ENCODE measurements around the gene PPARG.
A peak's percentile ranks its signal among the peaks of the same experiment; 100 is the strongest.
"Not testable (repeated sequence)": the region's sequence is repeated elsewhere in the genome, so short reads cannot be mapped to it uniquely, and the experiment has no call there.

The PPARG gene

DNA sequence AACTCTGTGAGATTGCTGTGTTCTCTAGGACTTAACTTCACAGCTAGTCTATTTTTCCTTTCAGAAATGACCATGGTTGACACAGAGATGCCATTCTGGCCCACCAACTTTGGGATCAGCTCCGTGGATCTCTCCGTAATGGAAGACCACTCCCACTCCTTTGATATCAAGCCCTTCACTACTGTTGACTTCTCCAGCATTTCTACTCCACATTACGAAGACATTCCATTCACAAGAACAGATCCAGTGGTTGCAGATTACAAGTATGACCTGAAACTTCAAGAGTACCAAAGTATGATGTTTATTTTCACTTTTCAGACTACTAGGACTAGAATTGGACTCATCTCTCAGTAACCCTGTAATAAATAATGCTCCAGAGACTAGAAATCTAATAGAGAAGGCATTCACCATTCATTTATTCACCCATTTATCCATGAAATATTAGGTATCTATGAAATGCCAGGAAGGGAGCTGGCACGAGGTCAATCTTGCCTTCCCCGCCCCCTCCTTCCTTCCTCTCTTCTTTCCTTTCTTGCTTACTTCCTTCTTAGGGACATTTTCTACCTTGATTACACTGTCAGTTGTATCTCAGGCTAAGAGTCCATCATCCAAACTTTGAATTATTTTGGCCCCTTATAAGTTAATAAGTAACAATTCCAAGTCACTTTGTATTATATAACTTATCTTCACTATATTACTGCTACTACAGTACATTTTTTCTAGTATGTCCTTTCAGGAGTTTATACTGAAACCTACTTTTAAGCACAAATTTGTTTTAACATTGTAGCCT lies 91.0 kb downstream of the PPARG start:
- DNase-seq (ENCODE audit: low spot score): no peak

DNA sequence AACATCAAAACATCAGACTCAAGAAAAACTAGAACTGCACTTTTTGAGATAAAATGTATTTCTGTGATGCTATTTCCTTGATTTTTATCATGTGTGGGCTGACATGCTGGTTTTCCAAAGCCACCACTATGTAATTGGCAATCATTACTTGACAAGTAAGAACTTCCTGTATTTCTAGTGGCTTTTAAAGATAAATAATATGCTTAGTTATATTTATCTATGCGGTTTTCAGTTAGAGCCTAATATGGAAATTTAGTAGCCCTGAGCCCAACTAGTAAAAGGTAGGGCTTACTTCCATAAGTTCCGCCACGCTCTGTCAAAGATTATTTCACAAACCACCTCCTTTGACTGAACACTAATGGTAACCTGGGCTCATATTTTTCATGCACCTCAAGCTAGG lies 91.6 kb downstream of the PPARG start:
- no peak for DNase-seq (ENCODE audit: low spot score)

DNA sequence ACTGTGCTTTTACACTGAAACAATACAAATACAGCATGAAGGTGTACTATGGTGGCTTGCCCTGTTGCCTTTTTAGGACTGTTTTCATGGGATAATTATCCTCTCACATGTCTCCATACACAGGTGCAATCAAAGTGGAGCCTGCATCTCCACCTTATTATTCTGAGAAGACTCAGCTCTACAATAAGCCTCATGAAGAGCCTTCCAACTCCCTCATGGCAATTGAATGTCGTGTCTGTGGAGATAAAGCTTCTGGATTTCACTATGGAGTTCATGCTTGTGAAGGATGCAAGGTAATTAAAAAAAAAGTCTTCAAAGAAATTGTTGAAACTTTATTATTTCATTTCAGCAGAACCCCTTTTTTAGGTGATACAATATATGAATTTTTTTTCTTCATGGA lies 92.3 kb downstream of the PPARG start:
- DNase-seq (ENCODE audit: low spot score): no peak

DNA sequence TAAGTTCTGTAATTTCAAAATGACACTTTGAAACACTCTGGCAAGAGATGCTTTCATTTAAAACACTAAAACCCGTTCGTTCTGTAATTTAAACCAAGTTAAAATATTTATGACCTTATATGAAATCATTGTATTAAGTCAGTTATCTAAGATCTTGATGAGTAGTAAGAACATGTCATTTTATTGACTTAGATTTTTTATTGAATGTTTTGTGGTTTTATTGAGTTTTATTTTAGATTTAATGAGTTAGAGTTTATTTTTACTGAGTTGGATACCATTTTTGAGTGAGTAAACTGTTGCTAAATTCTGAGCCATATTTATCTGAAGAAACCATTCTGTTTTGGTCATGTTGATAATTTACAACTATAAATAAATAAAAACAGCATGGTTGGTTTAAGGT lies 94.3 kb downstream of the PPARG start:
- DNase-seq (ENCODE audit: low spot score): no peak

DNA sequence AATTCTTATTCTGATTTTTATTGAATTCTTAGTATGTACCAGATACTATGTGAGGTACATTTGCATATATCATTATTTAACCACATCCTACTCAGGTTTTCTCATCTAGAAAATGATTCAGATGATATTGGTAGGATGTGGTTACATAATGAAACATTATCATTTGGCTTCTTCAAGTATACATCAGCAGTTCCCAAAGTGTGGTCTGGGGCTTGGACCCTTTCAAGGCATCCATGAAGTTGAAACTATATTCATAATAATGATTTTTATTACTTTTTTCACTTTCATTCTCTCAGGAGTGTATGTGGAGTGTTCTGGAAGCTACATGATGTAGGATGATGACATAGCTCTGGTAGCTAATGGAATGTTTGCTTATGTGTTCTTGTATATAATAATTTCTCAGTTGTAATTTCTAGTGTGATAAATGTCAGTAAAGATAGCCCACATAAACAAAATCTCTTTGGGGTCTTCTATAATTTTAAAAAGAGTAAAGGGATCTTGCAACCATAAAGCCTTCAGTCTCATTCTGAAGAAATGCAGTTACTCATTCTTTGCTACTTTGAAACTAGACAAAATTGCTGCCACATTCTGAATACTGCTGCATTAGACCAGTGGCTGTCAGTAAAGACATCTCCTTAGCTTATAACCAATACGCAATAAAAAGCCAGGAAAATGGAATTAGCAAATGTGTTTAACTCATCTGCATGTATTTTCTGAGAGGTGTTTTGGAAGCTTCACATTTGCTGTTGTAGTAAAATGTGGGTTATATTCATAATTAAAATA lies 95.8 kb downstream of the PPARG start:
- no peak for DNase-seq (ENCODE audit: low spot score)

DNA sequence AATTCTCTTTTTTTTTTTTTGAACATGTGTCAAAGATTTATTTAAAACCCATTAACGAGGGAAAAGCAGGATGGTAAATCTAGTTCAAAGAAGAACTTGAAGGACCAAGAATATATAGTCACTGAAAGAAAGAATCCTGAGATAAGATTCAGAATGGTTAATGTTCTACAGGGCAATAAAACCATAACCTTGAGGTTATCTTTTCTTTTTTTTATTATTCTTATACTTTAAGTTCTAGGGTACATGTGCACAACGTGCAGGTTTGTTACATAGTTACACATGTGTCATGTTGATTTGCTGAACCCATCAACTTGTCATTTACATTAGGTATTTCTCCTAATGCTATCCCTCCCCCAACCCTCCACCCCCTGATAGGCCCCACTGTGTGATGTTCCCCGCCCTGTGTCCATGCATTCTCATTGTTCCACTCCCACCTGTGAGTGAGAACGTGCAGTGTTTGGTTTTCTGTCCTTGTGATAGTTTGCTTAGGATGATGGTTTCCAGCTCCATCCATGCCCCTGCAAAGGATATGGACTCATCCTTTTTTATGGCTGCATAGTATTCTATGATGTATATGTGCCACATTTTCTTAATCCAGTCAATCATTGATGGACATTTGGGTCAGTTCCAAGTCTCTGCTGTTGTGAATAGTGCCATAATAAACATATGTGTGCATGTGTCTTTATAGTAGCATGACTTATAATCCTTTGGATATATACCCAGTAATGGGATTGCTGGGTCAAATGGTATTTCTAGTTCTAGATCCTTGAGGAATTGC lies 97.8 kb downstream of the PPARG start:
- not testable (repeated sequence) for DNase-seq (ENCODE audit: low spot score)

DNA sequence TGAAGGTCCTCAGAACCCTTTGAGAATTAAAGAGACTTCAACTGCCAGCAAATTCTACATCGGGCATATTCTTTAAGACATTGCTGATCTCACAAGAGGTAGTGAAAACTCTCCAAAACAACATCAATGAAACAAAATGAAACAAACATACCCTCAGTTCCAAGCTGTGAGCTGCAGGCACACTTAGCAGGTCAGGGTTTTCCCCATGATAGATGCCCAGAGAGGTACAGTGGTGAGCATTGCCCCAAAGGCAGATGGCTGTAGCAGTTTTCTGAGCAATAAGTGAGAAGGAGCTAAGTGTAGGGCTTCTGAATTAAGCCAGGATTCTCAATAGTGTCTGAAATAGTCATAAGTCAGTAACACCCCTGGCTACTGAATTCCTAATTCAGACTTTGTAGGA lies 99.3 kb downstream of the PPARG start:
- DNase-seq (ENCODE audit: low spot score): no peak

DNA sequence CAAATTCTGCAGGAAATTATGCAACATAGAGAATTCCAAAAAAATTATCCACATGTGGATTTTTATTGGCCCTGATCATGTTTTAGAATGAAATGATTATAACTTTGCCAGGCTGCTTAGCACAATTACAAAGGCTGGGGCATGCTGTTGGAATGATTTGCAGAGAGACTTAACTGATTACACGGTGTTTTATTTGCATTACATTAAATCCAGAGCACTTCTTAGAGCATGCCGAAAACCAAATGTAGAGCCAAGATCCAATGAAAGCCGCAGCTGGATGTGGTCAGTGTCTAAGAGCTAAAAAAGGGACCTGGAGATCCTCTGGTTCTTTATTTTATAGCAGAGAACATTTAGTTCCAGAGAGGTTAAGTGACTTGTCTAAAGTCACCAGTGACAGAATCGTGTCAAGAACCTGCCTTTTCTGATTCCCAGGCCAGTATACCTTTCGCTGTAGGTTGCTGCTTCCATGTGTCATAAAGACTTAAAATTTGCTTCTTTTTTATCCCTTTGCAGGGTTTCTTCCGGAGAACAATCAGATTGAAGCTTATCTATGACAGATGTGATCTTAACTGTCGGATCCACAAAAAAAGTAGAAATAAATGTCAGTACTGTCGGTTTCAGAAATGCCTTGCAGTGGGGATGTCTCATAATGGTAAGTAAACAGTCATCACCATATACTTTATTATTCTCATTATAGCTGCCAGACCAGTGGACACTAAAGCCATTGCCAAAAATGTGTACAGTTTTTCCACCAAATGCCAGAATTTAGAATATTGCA lies 103.4 kb downstream of the PPARG start:
- DNase-seq (ENCODE audit: low spot score): no peak

DNA sequence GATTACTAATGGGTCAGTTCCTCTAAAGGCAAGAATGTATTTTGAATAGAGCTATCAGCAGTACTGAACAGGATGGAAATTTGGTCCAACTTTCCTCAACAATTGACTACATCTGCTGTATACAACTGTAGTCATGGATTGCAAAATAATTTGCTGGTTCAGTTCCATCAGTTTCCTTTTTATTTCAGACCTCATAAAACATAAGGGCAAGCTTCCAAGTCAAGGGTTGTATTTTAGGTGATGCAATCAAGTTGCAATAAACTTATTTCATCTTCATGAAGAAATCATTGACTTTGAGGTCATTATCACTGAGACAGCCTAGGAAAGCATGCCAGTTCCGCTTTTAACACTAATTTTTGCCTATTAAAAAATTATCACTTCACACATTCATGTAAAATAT lies 105.0 kb downstream of the PPARG start:
- peak; percentile 38 for DNase-seq (ENCODE audit: low spot score)

DNA sequence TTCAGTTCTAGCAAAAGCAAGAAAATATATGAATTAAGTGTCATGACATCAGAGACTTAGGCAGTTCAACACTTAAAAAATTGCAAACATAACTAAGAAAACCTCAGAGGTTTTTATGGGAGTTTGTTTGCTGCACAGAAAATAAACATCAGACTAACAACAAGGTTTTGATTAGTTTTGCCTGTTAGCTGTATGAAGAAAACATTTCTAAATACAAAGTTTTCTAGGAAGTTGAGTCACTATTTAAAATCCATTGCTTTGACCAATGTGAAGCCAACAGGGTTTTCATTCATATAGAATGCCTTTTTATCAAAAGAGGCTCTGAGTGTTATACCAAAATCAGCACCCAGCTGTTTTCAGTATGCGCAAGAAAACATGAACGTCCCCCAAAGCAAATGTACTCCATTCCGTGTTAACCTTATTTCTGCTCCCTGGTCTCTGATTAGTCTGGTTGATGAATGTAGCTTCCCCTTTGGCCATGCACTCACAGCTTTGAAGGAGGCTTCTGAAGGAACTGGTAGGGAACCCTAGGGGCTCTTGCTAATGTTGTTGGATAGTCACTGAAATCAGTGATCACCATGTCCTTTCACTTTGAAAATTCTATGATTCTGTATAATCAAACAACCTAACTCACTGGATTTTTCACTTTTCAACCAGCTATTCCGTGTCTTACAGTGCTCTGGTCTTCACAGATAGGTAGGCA lies 105.8 kb downstream of the PPARG start:
- no peak for DNase-seq (ENCODE audit: low spot score)

DNA sequence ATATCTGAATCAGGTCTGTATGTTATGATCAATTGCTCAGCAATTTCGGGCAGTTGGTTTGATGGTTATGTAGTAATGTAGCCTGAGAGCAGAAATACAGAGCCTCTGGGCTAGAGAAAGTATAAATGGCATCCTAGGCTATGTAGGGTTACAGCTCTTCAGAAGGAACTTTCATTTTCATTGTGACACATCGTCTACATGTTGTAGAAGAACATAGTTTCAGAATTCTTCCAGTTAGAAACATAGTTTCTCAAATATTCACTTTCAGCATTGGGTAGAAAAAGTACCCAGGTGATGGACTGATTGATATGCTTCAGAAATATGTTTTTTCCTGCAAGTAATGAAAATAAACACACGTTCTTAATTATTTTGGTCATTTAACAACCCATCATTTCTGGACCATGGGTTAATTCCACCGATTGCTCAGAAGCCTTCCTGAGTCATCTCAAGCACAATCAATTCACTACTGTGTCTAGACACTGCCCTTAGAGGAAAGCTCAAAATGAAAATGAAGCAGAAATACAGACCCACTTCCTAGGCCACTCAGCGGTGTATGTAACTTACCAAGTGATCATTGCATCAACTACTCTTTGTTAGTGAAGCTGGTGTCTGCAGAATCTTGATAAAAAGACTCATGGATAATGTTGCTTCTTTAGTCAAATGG lies 106.6 kb downstream of the PPARG start:
- no peak for DNase-seq (ENCODE audit: low spot score)

DNA sequence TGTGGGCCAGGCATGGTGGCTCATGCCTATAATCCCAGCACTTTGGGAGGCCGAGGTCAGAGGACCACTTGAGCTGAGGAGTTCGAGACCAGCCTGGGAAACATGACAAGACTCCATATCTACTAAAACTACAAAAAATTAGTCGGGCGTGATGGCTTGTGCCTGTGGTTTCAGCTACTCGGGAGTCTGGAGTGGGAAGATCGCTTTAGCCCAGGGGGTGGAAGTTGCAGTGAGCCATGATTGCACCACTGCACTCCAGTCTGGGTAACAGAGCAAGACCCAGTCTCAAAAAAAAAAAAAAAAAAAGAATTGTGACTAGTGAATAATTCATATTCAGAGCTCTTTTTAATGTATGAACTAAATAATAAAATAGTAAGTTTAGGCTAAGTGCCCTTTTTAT lies 107.6 kb downstream of the PPARG start:
- no peak for DNase-seq (ENCODE audit: low spot score)

DNA sequence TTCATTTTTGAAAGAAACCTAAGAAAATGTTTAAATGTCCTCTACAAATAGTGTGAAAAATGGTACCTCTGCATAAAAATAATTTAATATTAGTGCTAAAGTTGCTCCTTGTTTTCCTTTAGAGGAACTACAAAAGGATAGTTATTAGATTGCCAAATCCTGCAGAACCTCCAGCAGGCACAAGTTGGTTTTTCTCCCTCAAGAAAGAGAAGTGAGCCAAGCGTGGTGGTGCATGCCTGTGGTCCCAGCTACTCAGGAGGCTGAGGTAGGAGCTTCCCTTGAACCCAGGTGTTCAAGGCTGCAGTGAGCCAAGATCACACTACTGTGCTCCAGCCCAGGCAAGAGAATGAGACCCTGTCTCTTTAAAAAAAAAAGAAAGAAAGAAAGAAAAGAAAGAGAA lies 110.4 kb downstream of the PPARG start:
- DNase-seq (ENCODE audit: low spot score): no peak

DNA sequence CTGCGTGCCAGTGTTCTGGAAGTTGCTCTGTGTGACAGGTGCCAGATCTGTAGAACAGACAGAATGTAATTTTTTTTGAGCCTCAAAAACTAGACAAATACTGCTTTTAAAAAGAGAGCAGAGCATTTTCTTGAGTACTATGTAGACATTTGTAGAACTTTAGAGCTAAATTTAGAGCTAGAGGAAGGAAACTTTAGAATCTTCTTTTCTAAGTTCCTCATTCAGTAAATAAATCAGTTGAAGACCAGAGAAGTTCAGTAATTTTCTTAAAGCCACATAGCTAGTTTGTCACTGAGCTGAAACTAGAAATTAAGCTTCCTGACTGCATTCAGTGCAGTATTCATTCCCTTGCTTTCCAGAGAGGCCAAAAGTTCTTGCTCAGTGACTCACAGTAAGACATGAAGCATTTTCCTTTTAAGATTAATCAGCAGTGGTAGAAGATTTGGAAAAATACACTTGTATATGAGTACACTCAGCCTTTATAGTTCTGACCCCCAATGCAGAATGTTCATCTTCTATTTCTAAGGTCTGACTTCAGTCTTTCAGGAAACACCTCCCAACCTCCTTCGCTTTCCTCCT lies 111.8 kb downstream of the PPARG start:
- DNase-seq (ENCODE audit: low spot score): peak; percentile 53

DNA sequence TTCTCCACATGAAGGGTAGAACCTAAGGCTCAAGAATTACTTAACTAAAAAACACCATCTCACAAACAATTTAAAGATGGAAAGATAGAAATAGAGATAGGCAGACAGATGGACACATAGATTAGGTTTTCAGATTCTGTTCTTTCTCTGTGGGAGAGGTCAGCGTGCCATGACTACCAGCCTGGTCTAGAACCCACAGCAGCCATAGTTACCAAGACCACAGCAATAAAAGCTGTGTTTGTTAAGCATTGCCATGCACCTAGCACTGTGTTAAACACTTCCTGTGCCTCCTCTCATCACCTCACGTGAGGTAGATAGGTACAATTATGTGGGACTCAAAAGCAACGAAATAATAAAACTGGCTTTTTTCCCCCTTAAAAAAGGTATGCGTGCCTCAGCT lies 112.3 kb downstream of the PPARG start:
- DNase-seq (ENCODE audit: low spot score): no peak

DNA sequence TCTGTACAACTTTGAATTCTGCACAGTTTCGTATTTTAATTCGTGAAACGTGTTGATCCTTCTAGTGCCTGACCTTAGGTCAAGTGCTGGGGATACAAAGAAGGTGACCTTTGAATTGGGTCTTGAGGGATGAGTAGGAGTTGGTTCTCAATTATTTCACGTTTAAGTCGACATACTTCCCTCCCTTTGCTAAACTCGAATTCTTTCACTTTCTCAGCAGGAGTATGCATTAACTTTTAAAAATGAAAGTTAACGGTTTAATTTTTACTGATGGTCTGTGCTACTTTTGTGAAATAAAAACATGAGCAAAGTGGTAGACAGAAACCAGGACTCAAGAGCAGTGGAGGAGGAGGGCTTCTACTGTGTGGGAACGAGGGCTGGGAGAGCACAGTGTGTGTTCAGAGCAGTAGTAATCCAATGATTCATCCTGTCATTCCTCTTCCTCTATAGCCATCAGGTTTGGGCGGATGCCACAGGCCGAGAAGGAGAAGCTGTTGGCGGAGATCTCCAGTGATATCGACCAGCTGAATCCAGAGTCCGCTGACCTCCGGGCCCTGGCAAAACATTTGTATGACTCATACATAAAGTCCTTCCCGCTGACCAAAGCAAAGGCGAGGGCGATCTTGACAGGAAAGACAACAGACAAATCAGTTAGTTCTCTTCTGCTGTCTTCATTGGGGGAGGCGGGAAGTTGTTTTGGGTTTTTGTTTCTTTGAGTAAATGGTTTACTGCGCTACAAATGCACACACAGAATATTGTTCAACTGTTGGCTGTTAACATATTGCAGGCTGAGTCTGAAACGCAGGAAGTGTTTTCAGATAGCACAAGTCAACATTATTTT lies 116.8 kb downstream of the PPARG start:
- no peak for DNase-seq (ENCODE audit: low spot score)

DNA sequence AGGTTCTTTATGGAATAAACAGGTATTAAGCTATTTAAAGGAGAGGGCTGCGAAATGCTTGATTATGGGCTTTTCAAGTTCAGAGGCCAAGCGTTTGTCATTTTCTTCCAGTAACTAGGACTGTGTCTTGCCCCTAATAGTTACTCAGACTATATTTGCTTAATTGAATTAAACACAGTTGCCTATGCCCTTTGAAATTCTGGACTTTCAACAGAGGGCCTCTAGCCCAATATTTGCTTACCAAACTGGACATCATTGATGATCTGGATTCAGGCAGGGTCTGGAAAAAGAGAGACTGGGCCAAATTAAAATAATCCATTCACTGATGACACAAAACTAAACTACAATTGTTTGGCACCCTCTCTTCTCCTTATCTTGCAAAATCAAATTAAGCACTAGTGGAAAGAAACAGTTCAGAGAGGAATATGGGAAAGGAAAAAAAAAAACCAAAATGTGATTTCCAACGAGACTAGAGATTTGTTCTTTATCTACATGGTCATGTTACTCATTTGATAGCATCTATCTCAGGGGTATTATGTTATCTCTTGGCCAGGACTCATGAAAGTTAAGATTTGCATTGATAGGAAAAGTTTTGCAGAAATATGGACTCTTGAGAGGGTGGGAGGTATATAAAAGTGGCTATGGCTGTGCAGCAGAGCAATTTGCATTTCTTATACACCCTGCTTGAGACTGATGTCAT lies 120.3 kb downstream of the PPARG start:
- DNase-seq (ENCODE audit: low spot score): no peak

DNA sequence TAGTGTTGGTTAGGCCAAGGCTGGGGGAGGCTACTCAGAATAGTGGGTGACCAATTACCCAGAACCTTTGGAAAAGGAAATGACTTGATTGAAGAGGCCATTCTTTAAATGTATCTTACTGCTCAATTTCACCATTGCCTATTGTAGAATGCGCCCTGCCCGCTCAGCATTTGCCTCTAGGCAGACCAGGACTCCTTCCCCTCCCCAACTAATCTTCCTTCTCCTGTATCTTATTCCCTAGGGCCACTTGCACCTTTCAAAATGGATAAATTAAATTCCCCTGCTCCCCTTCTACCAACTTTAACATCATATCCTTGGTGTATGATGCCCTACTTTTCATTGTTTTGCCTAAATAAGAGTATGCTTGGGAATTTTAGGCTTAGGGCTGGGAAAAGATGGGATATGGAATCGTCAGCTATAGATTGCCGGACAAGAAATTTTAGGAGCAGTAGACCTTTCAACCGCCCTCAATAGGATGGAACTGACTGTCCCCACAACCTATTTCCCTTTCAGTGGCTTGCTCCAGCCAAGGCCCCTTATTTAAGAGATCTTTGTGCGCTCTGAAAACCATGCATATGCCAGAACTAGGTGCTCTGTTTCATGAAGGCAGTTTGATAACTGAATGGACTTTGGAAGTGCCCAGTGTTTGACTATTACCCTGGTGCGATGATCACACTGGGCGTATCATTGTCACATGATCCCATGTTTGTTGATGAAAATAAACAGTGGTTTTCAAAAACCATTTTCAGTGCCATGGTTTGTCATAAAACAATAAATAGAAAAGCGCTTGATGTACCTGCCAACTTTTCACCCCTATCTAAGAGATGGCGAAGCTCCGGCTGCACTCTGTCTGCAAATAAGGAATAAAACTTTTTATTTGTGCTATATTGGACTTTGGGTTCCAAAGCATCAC lies 121.1 kb downstream of the PPARG start:
- DNase-seq (ENCODE audit: low spot score): no peak
